K562 (cell line): Measurements from ENCODE around the gene TAF10. TPM values are rescaled to one million over a fixed set of nuclear protein-coding genes. Genes with fewer than 3 reads are reported as not detected.

Experiments
- ATAC-seq: fragments of 200-7000 bp; cut with Tn5 transposase; 3 replicates; pipeline ENCODE4 v1.9.1; 2020; ENCODE audit warnings: moderate library complexity
- BruUV-seq: library from RNA; stranded (reverse); fragments of 400-500 nt; replicated peaks from 2 replicates; lab custom pipeline; 2021; lab: Mats Ljungman, UMichigan
- CTCF ChIA-PET: fragments of 300-600 bp; formaldehyde crosslinking; extraction: SDS; loops from one replicate; lab custom pipeline; 2021; ENCODE audit warnings: low intra/inter-chr PET ratio; lab: Yijun Ruan, JAX
- POLR2A ChIA-PET: fragments of 300-600, 350-650 bp; sonication (Branson Sonifier 250); formaldehyde crosslinking; extraction: SDS; loops from one replicate; lab custom pipeline; 2021; ENCODE audit warnings: antibody characterized with exemption, inconsistent platforms; lab: Yijun Ruan, JAX
- DNase-seq, 4 experiments: peaks; one replicate each; pipeline versions ENCODE4 v3.0.0 to v3.0.0-alpha.2; 2011 to 2018; ENCODE audit warnings: low spot score in 3 of 4, mixed read lengths in 3 of 4; ENCODE audit errors: extremely low read depth in 1 of 4
- FAIRE-seq: peaks from 2 replicates; lab custom pipeline; 2011; peaks lifted over from hg19 to GRCh38; lab: Jason Lieb, UNC
- H2AFZ ChIP-seq: 2 replicates; pipeline ENCODE4 v1.6.0; 2011; ENCODE audit warnings: low read depth, low read length, control low read depth, inconsistent platforms
- H3K27ac ChIP-seq: fragments of 200-600 bp; 3 replicates; pipeline ENCODE4 v1.8.0; 2011; ENCODE audit warnings: low read depth, mild to moderate bottlenecking, control low read depth, inconsistent platforms, low read length, moderate library complexity, mixed read lengths; ENCODE audit errors: extremely low read depth
- H3K27me3 ChIP-seq, 2 experiments: fragments of 300-600 bp in 1 of 2; 2 replicates in 1 of 2; 3 replicates in 1 of 2; pipeline versions ENCODE4 v1.6.0 to v1.8.0; 2011; ENCODE audit warnings: inconsistent platforms in 2 of 2, low read length in 2 of 2, mild to moderate bottlenecking in 1 of 2, mixed read lengths in 1 of 2, moderate library complexity in 1 of 2; ENCODE audit not compliant: control insufficient read depth in 2 of 2, insufficient read depth in 2 of 2
- H3K36me3 ChIP-seq: fragments of 300-600 bp; 3 replicates; pipeline ENCODE4 v1.8.0; 2011; ENCODE audit warnings: mild to moderate bottlenecking, low read length, inconsistent platforms; ENCODE audit not compliant: control insufficient read depth, insufficient read depth
- H3K4me1 ChIP-seq, 2 experiments: fragments of 200-600 bp in 1 of 2; replicated peaks in 1 of 2; 2 replicates in 1 of 2; 3 replicates in 1 of 2; pipeline versions ENCODE4 v1.5.1 to v1.8.0; 2011; ENCODE audit warnings: inconsistent platforms in 2 of 2, low read length in 2 of 2, mild to moderate bottlenecking in 1 of 2, mixed read lengths in 1 of 2, moderate library complexity in 1 of 2; ENCODE audit not compliant: control insufficient read depth in 2 of 2, insufficient read depth in 2 of 2
- H3K4me2 ChIP-seq: 2 replicates; pipeline ENCODE4 v1.6.1; 2011; ENCODE audit warnings: low read length, control low read depth, inconsistent platforms, mixed read lengths; ENCODE audit not compliant: insufficient read depth
- H3K4me3 ChIP-seq: fragments of 200-600 bp; sonication (generic), shearing (Covaris generic); 2 replicates; pipeline ENCODE4 v1.5.1; 2016; ENCODE audit warnings: control low read depth, inconsistent platforms
- H3K79me2 ChIP-seq: fragments of 200-600 bp; 3 replicates; pipeline ENCODE4 v1.8.0; 2011; ENCODE audit warnings: low read length, inconsistent platforms; ENCODE audit not compliant: control insufficient read depth, insufficient read depth
- H3K9ac ChIP-seq, 2 experiments: 2 replicates each; pipeline versions ENCODE4 v1.6.0 to v1.6.1; 2011; ENCODE audit warnings: low read depth in 2 of 2, low read length in 2 of 2, control low read depth in 1 of 2, inconsistent platforms in 1 of 2, mild to moderate bottlenecking in 1 of 2, mixed read lengths in 1 of 2; ENCODE audit not compliant: insufficient read depth in 1 of 2
- H3K9me1 ChIP-seq: one replicate; pipeline ENCODE4 v1.6.0; 2011; ENCODE audit warnings: inconsistent platforms, mild to moderate bottlenecking, low read length, moderate library complexity; ENCODE audit not compliant: control insufficient read depth, insufficient read depth
- H3K9me3 ChIP-seq: replicated peaks from 2 replicates; pipeline ENCODE4 v1.5.1; 2011; ENCODE audit warnings: low read depth, low read length, inconsistent platforms; ENCODE audit not compliant: control insufficient read depth, insufficient read depth
- H4K20me1 ChIP-seq: replicated peaks from 2 replicates; pipeline ENCODE4 v1.6.1; 2011; ENCODE audit warnings: low read length, inconsistent platforms, mixed read lengths; ENCODE audit not compliant: control insufficient read depth, insufficient read depth
- BCLAF1 ChIP-seq, 2 experiments: fragments of 450-650 bp in 1 of 2; IDR thresholded peaks; 2 replicates each; pipeline ENCODE4 v1.6.1; 2011 to 2017; ENCODE audit warnings: low read depth in 2 of 2, antibody characterized with exemption in 1 of 2, borderline replicate concordance in 1 of 2, low read length in 1 of 2, mild to moderate bottlenecking in 1 of 2, mixed read lengths in 1 of 2; ENCODE audit not compliant: control insufficient read depth in 1 of 2
- IRF2 ChIP-seq: sonication (generic); formaldehyde crosslinking; IDR thresholded peaks from 2 replicates; pipeline ENCODE4 v1.8.1; 2022; ENCODE audit warnings: mild to moderate bottlenecking, missing genetic modification reagents
- THRB ChIP-seq: fragments of 450-650 bp; formaldehyde crosslinking; conservative IDR thresholded peaks from 2 replicates; pipeline ENCODE4 v1.4.0; 2022; ENCODE audit warnings: mild to moderate bottlenecking, missing genetic modification characterization
- ZNF551 ChIP-seq: fragments of 250-450 bp; sonication (Bioruptor Pico); IDR thresholded peaks from 2 replicates; pipeline ENCODE4 v1.5.0; 2021; ENCODE audit warnings: mild to moderate bottlenecking, moderate library complexity
- WGBS: fragments of 100-300 bp; shearing (Covaris generic); methylation state at CpG from one replicate; pipeline ENCODE4 v1.1.6; 2016; ENCODE audit warnings: low coverage, mixed read lengths; ENCODE audit not compliant: insufficient coverage; ENCODE audit errors: missing lambda C conversion rate; 5-methylcytosine and 5-hydroxymethylcytosine counted together
- in situ Hi-C: fragments of 300-500 bp; cut with MboI; formaldehyde crosslinking; loops from 4 replicates; pipeline ENCODE4 v1.15.0; 2018; ENCODE audit warnings: inconsistent platforms, mixed read lengths
- intact Hi-C: fragments of 100-400 bp; cut with micrococcal nuclease; formaldehyde crosslinking; loops from 2 replicates; pipeline ENCODE4 v1.14.2; 2022
- polyA plus RNA-seq, 8 experiments: library from polyadenylated mRNA; depleted of rRNA in 4 of 8; stranded (reverse) in 5 of 8; unstranded in 3 of 8; fragments of >200 nt; fragmentation: Nextera tagmentation in 2 of 8; fragmentation: Illumina TruSeq in 1 of 8; extraction: Ambion mirVana in 2 of 8; extraction: Trizol in 1 of 8; gene quantifications; 2 replicates each; pipeline versions ENCODE4 v1.2.1 to v1.2.3, GENCODE V29; 2011 to 2014; ENCODE audit warnings: inconsistent platforms in 1 of 8, missing spikeins in 1 of 8
- total RNA-seq, 7 experiments: library from RNA; depleted of rRNA in 6 of 7; stranded (reverse); fragments of >200 nt in 6 of 7; fragmentation: Illumina TruSeq in 2 of 7; extraction: Trizol in 2 of 7; gene quantifications; 2 replicates each; pipeline versions ENCODE4 v1.2.1 to v1.2.3, GENCODE V29; 2011 to 2021; ENCODE audit warnings: low replicate concordance in 1 of 7

TAF10 gene
- total and polyA plus RNA-seq, 9 of the 15 experiments (the other 6 are each of a cell fraction or from before 2014, with no cell fraction given), result 19.5 to 197 (median 121) TPM

DNA sequence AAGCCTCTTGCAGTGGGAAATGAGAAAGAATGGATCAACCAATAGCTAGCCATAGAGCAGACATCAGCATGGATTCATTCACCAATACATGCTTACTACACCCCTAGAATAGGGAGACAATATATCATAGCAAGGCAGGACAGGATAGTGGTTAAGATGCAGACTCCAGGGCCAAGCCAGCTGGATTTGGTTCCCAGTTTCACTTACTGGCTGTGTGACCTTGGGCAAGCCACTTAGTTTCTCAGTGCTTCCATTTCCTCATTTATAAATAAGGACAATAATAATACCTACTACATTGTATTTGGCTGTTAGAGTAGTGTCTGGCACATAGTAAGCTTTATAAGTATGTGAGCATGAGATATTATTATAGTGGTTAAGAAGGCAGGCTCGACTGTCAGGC lies 36.5 kb upstream of the TAF10 start (continued):
- TF ChIP-seq BCLAF1 (IDR thresholded peaks at IDR 0.05; ENCODE audit: borderline replicate concordance in 1 of 2, control insufficient read depth in 1 of 2, low read depth in 2 of 2, low read length in 1 of 2), result no peak
- no peak for TF ChIP-seq ZNF551 (CRISPR knock-in tag)
- no peak for TF ChIP-seq THRB

DNA sequence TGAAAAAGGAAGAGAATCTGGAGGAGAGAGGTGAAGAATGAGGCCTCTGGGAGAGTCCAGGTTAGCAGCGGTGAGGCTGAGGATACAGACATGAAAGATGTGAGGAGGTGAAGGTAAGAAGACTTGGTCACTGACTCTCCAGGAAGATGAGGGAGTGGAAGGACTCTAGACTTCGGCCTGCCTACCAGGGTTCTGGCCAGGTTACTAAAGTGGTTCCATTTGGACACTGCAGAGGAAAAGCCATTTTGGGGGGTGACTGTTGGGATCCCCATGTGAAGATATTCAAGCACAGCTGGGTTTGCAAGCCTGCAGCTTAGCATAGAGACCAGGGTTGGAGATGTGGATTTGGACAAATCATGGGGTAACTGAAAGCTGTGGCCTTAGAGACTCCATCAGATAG lies 35.8 kb upstream of the TAF10 start:
- intact Hi-C loops, result no loop called here
- ChIA-PET POLR2A (interaction anchor here (3.1 kb wide), 1 partner anchor 10 kb away, joined by 12 read pairs; no protein-coding TSS in a partner anchor), CTCF (no interaction called here)
- FAIRE-seq, result no peak
- in situ Hi-C loops, result no loop called here
- H3K4me3 ChIP-seq, result no peak overlapping the region
- H3K27ac ChIP-seq, result no peak overlapping the region
- H4K20me1 ChIP-seq, result no peaks in the 10 kb centered on the region
- peaks cover 20 to 43% of the 10 kb centered on the region in 2 experiments for H3K4me1 ChIP-seq
- no TSS peak for BruUV-seq
- TF ChIP-seq IRF2 (CRISPR knock-in tag), result no peak
- 56% methylated on average over 2 of the region's 2 CpGs for WGBS
- H3K4me2 ChIP-seq, result no peak overlapping the region
- H3K9me3 ChIP-seq, result no peaks in the 10 kb centered on the region
- DNase-seq, result no peak
- no peak overlapping the region for H3K9ac ChIP-seq
- no peaks in the 10 kb centered on the region for H3K9me1 ChIP-seq
- H3K79me2 ChIP-seq, result no peaks in the 10 kb centered on the region
- H2AFZ ChIP-seq, result peak overlapping the region; percentile 8; the same call in 1 of the 2 replicates
- H3K36me3 ChIP-seq, result no peaks in the 10 kb centered on the region
- no peak for ATAC-seq
- no peaks in the 10 kb centered on the region; a peak in 1 of 5 replicates for H3K27me3 ChIP-seq
